HepG2 (cell line): ENCODE data around the gene PLA2G7. TPM values are rescaled to one million over a fixed set of nuclear protein-coding genes. Genes with fewer than 3 reads are reported as not detected.

Experiments
- ATAC-seq: fragments of 200-7000 bp; cut with Tn5 transposase; 3 replicates; pipeline ENCODE4 v1.9.1; 2020; ENCODE audit warnings: mild to moderate bottlenecking, moderate library complexity
- BruUV-seq: library from RNA; stranded (reverse); fragments of 400-500 nt; replicated peaks from 2 replicates; lab custom pipeline; 2021; lab: Mats Ljungman, UMichigan
- CTCF ChIA-PET: fragments of 300-600 bp; formaldehyde crosslinking; extraction: SDS; loops from one replicate; lab custom pipeline; 2021; ENCODE audit warnings: low total read pairs, inconsistent platforms, low intra/inter-chr PET ratio; lab: Yijun Ruan, JAX
- POLR2A ChIA-PET: fragments of 350-600 bp; sonication (Branson Sonifier 250); formaldehyde crosslinking; loops from one replicate; lab custom pipeline; 2020; ENCODE audit warnings: antibody characterized with exemption, inconsistent platforms; lab: Yijun Ruan, JAX
- DNase-seq: peaks from one replicate; pipeline ENCODE4 v3.0.0-alpha.2; 2015; ENCODE audit warnings: low spot score
- FAIRE-seq: peaks from 3 replicates; lab custom pipeline; 2011; peaks lifted over from hg19 to GRCh38; lab: Jason Lieb, UNC
- H2AFZ ChIP-seq: one replicate; pipeline ENCODE4 v1.6.1; 2011; ENCODE audit warnings: low read length, inconsistent platforms
- H3K27ac ChIP-seq: fragments of 300-600 bp; 3 replicates; pipeline ENCODE4 v1.8.0; 2011; ENCODE audit warnings: mixed run types, mild to moderate bottlenecking, mixed read lengths, low read length, inconsistent platforms; ENCODE audit not compliant: insufficient read depth; ENCODE audit errors: extremely low read length
- H3K27me3 ChIP-seq, 2 experiments: fragments of 200-600 bp in 1 of 2; 2 replicates in 1 of 2; 3 replicates in 1 of 2; pipeline versions ENCODE4 v1.6.0 to v1.8.0; 2011; ENCODE audit warnings: low read length in 2 of 2, mild to moderate bottlenecking in 2 of 2, moderate library complexity in 2 of 2, inconsistent platforms in 1 of 2; ENCODE audit not compliant: insufficient read depth in 2 of 2, control insufficient read depth in 1 of 2
- H3K36me3 ChIP-seq, 2 experiments: fragments of 200-600 bp in 1 of 2; replicated peaks in 1 of 2; 2 replicates in 1 of 2; 3 replicates in 1 of 2; pipeline versions ENCODE4 v1.5.1 to v1.8.0; 2011; ENCODE audit warnings: low read length in 2 of 2, inconsistent platforms in 1 of 2; ENCODE audit not compliant: insufficient read depth in 2 of 2, control insufficient read depth in 1 of 2
- H3K4me1 ChIP-seq: 2 replicates; pipeline ENCODE4 v1.5.1; 2012; ENCODE audit warnings: low read length, inconsistent platforms; ENCODE audit not compliant: insufficient read depth
- H3K4me2 ChIP-seq: 2 replicates; pipeline ENCODE4 v1.6.0; 2011; ENCODE audit warnings: low read depth, low read length, inconsistent platforms
- H3K4me3 ChIP-seq, 3 experiments: fragments of 200-600 bp in 1 of 3; sonication (generic), shearing (Covaris generic) in 1 of 3; replicated peaks in 1 of 3; 2 replicates each; pipeline ENCODE4 v1.5.1; 2011 to 2016; ENCODE audit warnings: low read length in 3 of 3, inconsistent platforms in 2 of 3, low read depth in 2 of 3, mild to moderate bottlenecking in 2 of 3, control low read depth in 1 of 3, mixed read lengths in 1 of 3; ENCODE audit not compliant: insufficient read depth in 1 of 3
- H3K79me2 ChIP-seq: one replicate; pipeline ENCODE4 v1.6.1; 2011; ENCODE audit warnings: low read length, inconsistent platforms; ENCODE audit not compliant: insufficient read depth
- H3K9ac ChIP-seq: 2 replicates; pipeline ENCODE4 v1.6.0; 2011; ENCODE audit warnings: mild to moderate bottlenecking, low read depth, low read length, inconsistent platforms; ENCODE audit not compliant: insufficient read depth
- H3K9me3 ChIP-seq: 2 replicates; pipeline ENCODE4 v1.5.1; 2012; ENCODE audit warnings: mild to moderate bottlenecking, low read length
- H4K20me1 ChIP-seq: 2 replicates; pipeline ENCODE4 v1.6.0; 2011; ENCODE audit warnings: inconsistent platforms, mild to moderate bottlenecking, low read length, moderate library complexity; ENCODE audit not compliant: insufficient read depth
- GPN1 ChIP-seq: sonication (generic); formaldehyde crosslinking; IDR thresholded peaks from 2 replicates; pipeline ENCODE4 v1.5.1; 2020; ENCODE audit warnings: missing genetic modification reagents, borderline replicate concordance
- KLF11 ChIP-seq: IDR thresholded peaks from 2 replicates; pipeline ENCODE4 v1.6.1; 2016; ENCODE audit warnings: missing compliant biosample characterization
- MLLT10 ChIP-seq: sonication (generic); formaldehyde crosslinking; IDR thresholded peaks from 2 replicates; pipeline ENCODE4 v1.4.0; 2020; ENCODE audit warnings: missing genetic modification reagents
- MTERF4 ChIP-seq: sonication (generic); formaldehyde crosslinking; IDR thresholded peaks from 2 replicates; pipeline ENCODE4 v1.8.0; 2023; ENCODE audit warnings: mild to moderate bottlenecking, missing genetic modification reagents
- NFIB ChIP-seq: sonication (generic); formaldehyde crosslinking; IDR thresholded peaks from 2 replicates; pipeline ENCODE4 v1.9.0; 2021; ENCODE audit warnings: missing genetic modification reagents, mild to moderate bottlenecking, borderline replicate concordance
- ZMYM3 ChIP-seq: sonication (generic); formaldehyde crosslinking; IDR thresholded peaks from 2 replicates; pipeline ENCODE4 v1.5.1; 2020; ENCODE audit warnings: mild to moderate bottlenecking, missing genetic modification reagents
- ZNF275 ChIP-seq: sonication (generic); formaldehyde crosslinking; IDR thresholded peaks from 2 replicates; pipeline ENCODE4 v1.8.0; 2022; ENCODE audit warnings: missing genetic modification reagents, mild to moderate bottlenecking, inconsistent platforms, borderline replicate concordance
- ZNF367 ChIP-seq: sonication (generic); formaldehyde crosslinking; IDR thresholded peaks from 2 replicates; pipeline ENCODE4 v1.4.0; 2020; ENCODE audit warnings: missing genetic modification reagents, borderline replicate concordance
- ZNF484 ChIP-seq: sonication (generic); formaldehyde crosslinking; IDR thresholded peaks from 2 replicates; pipeline ENCODE4 v1.5.1; 2020; ENCODE audit warnings: mild to moderate bottlenecking, low read depth, missing genetic modification reagents, borderline replicate concordance
- ZNF749 ChIP-seq: sonication (generic); formaldehyde crosslinking; IDR thresholded peaks from 2 replicates; pipeline ENCODE4 v1.8.0; 2022; ENCODE audit warnings: mild to moderate bottlenecking, missing genetic modification reagents, moderate library complexity, borderline replicate concordance
- in situ Hi-C: cut with HindIII; loops from 2 replicates; pipeline ENCODE4 v1.10.0; 2017; ENCODE audit warnings: low pct_unique_long_range_greater_than_20kb; ENCODE audit not compliant: extremely low pct_ligation_motif_present
- intact Hi-C: fragments of 100-400 bp; cut with micrococcal nuclease; formaldehyde crosslinking; loops from one replicate; pipeline ENCODE4 v1.10.0; 2022; ENCODE audit not compliant: unreplicated experiment
- polyA plus RNA-seq, 8 experiments: library from polyadenylated mRNA; depleted of rRNA in 3 of 8; stranded (reverse) in 7 of 8; unstranded in 1 of 8; fragments of >200 nt; fragmentation: Illumina TruSeq in 4 of 8; extraction: Trizol in 4 of 8; gene quantifications; 2 replicates each; pipeline versions ENCODE4 v1.2.1 to v1.2.3, GENCODE V29; 2011 to 2016; ENCODE audit warnings: low read depth in 4 of 8, missing spikeins in 1 of 8, mixed read lengths in 1 of 8; ENCODE audit not compliant: insufficient read depth in 1 of 8
- total RNA-seq, 5 experiments: library from RNA; depleted of rRNA; stranded (reverse); fragments of >200 nt; fragmentation: Illumina TruSeq; extraction: Trizol; gene quantifications; 2 replicates each; pipeline ENCODE4 v1.2.3, GENCODE V29; 2016; ENCODE audit warnings: low read depth in 1 of 5

The PLA2G7 gene
- total and polyA plus RNA-seq, 2 of the 13 experiments (the other 11 are each of a cell fraction or from before 2014, with no cell fraction given) = not detected

DNA sequence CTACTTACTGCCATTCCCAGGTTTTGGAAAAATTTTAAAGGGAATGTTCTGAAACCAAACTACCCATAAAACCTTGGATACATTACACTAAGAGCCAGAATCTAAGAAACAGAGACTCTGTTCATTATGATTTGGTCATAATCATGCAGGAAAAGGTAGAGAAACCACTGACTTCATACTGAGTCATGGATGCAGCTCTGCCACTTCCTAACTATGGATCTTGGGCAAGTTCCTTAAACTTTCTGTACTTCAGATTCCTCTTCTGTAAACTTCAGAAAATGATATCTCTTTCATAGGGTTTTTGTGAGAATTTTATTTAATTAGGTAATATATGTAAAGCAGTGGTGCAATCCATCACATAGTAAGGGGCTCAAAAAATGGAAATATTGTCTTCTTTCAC is 20.0 kb downstream of the PLA2G7 start:
- DNase-seq = no peak
- no peak for ATAC-seq
- Histone ChIP-seq H3K4me3 (no peak overlapping the region), H2AFZ (no peak overlapping the region), H3K79me2 (no peaks in the 10 kb centered on the region), H3K9ac (no peak overlapping the region), H3K9me3 (no peaks in the 10 kb centered on the region), H3K4me2 (no peak overlapping the region), H3K36me3 (no peaks in the 10 kb centered on the region), H4K20me1 (no peaks in the 10 kb centered on the region), H3K4me1 (no peaks in the 10 kb centered on the region), H3K27me3 (no peaks in the 10 kb centered on the region), H3K27ac (no peak overlapping the region)
- FAIRE-seq = no peak
- ChIA-PET POLR2A (no interaction called here), CTCF (no interaction called here)
- in situ Hi-C loops (no loop called here), intact Hi-C loops (no loop called here)
- BruUV-seq = no TSS peak
- no peak for TF ChIP-seq KLF11 (CRISPR knock-in tag)
- no peak for TF ChIP-seq MTERF4 (CRISPR knock-in tag)
- no peak for TF ChIP-seq NFIB
- no peak for TF ChIP-seq ZNF484 (CRISPR knock-in tag)
- no peak for TF ChIP-seq ZMYM3 (CRISPR knock-in tag)
- no peak for TF ChIP-seq ZNF749
- TF ChIP-seq ZNF275 (CRISPR knock-in tag) = no peak
- TF ChIP-seq ZNF367 (CRISPR knock-in tag) = no peak
- no peak for TF ChIP-seq GPN1 (CRISPR knock-in tag)
- no peak for TF ChIP-seq MLLT10 (CRISPR knock-in tag)
